Fibroblast of lung (primary cell): ENCODE data around the gene FHIT. TPM values are rescaled to one million over a fixed set of nuclear protein-coding genes. Genes with fewer than 3 reads are reported as not detected.

Source experiments
- DNase-seq, 2 donors: peaks; one replicate each; pipeline versions ENCODE4 v3.0.0 to v3.0.0-alpha.2; 2010; ENCODE audit warnings: low read depth in 2 of 2
- H2AFZ ChIP-seq: 2 replicates; pipeline ENCODE4 v1.5.1; 2012; ENCODE audit warnings: low read length, control low read depth, inconsistent platforms
- H3K27ac ChIP-seq: 2 replicates; pipeline ENCODE4 v1.5.1; 2011; ENCODE audit warnings: low read length, control low read depth; ENCODE audit not compliant: insufficient read depth
- H3K27me3 ChIP-seq: 2 replicates; pipeline ENCODE4 v1.5.1; 2011; ENCODE audit warnings: mild to moderate bottlenecking, low read length; ENCODE audit not compliant: control insufficient read depth, insufficient read depth
- H3K36me3 ChIP-seq: 2 replicates; pipeline ENCODE4 v1.5.1; 2011; ENCODE audit warnings: low read length; ENCODE audit not compliant: control insufficient read depth, insufficient read depth
- H3K4me1 ChIP-seq: 2 replicates; pipeline ENCODE4 v1.5.1; 2011; ENCODE audit warnings: low read length; ENCODE audit not compliant: control insufficient read depth, insufficient read depth; ENCODE audit errors: extremely low read depth
- H3K4me2 ChIP-seq: 2 replicates; pipeline ENCODE4 v1.5.1; 2011; ENCODE audit warnings: low read length, control low read depth; ENCODE audit not compliant: insufficient read depth; ENCODE audit errors: extremely low read depth
- H3K4me3 ChIP-seq, 4 experiments: fragments of 200-600 bp in 1 of 4; sonication (generic) in 1 of 4; replicated peaks in 1 of 4; 2 replicates each; pipeline ENCODE4 v1.5.1; 2011 to 2016; ENCODE audit warnings: low read length in 4 of 4, low read depth in 3 of 4, mild to moderate bottlenecking in 3 of 4, control low read depth in 2 of 4, inconsistent platforms in 1 of 4, mixed read lengths in 1 of 4; ENCODE audit not compliant: insufficient read depth in 1 of 4; ENCODE audit errors: control extremely low read depth in 1 of 4
- H3K79me2 ChIP-seq: 2 replicates; pipeline ENCODE4 v1.5.1; 2012; ENCODE audit warnings: mild to moderate bottlenecking, low read length, inconsistent platforms; ENCODE audit not compliant: control insufficient read depth, insufficient read depth
- H3K9ac ChIP-seq: 2 replicates; pipeline ENCODE4 v1.5.1; 2011; ENCODE audit warnings: mild to moderate bottlenecking, low read length, control low read depth; ENCODE audit not compliant: insufficient read depth
- H3K9me3 ChIP-seq: 2 replicates; pipeline ENCODE4 v1.5.1; 2012; ENCODE audit warnings: low read depth, low read length; ENCODE audit not compliant: control insufficient read depth, insufficient read depth
- H4K20me1 ChIP-seq: 2 replicates; pipeline ENCODE4 v1.5.1; 2011; ENCODE audit warnings: low read length; ENCODE audit not compliant: control insufficient read depth, insufficient read depth; ENCODE audit errors: extremely low read depth
- CTCF ChIP-seq, 2 donors: IDR thresholded peaks in 1 of 2; conservative IDR thresholded peaks in 1 of 2; 1 replicate in 1 of 2; 2 replicates in 1 of 2; pipeline ENCODE4 v1.5.1; 2011 to 2012; ENCODE audit warnings: low read length in 2 of 2, control low read depth in 1 of 2, inconsistent platforms in 1 of 2, low read depth in 1 of 2, mild to moderate bottlenecking in 1 of 2
- EZH2 ChIP-seq: IDR thresholded peaks from 2 replicates; pipeline ENCODE4 v1.5.1; 2012; ENCODE audit warnings: low read length, control low read depth, mild to moderate bottlenecking; ENCODE audit errors: missing control alignments
- polyA plus RNA-seq, 2 donors: library from polyadenylated mRNA; depleted of rRNA in 1 of 2; stranded (reverse) in 1 of 2; unstranded in 1 of 2; fragments of >200 nt; gene quantifications; 2 replicates each; pipeline ENCODE4 v1.2.1, GENCODE V29; 2011 to 2012; ENCODE audit warnings: missing spikeins in 1 of 2
- total RNA-seq: library from RNA; depleted of rRNA; stranded (reverse); fragments of >200 nt; gene quantifications from 2 replicates; pipeline ENCODE4 v1.2.1, GENCODE V29; 2014

Gene FHIT
- total and polyA plus RNA-seq, 2 donors (not counting 1 experiment from before 2014, with no cell fraction given), result 0.79 to 2.1 TPM

DNA sequence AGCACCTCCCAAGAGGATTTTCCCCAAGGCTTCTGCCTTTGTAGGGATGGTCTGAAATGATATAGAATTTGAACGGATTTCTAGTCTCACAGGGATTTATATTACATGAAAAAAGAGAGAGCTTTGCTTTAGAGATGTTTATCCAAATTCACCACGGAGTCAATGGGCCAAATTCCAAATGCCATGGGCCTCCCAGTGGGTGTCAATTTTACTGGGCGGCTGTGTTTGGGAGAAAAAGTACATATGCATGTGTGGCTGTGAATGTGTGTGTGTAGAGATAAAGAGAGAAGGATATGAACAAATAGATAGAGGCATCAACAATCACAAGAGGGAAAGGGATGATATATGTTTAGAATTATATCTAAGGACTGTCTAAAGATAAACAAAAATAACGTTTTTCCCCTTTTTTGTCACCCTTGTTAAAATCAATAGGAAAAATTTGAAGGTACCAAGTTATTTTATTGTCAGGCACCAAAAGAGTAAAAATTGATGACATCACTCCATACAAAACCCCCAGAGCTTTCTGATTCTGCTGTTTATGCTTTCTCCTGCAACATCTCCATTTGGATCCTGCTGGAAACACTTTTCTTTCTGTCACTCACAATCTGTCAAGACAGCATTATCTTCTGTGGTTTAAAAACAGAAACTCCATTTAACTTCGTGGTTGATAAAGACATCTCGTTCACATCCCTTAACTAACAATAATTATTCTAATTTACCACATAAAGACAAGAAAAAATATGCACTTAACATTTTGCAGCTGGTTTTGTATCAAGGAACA lies 160.7 kb downstream of the FHIT start:
- Histone ChIP-seq H3K4me2 (no peak overlapping the region), H3K9me3 (no peaks in the 10 kb centered on the region), H3K4me1 (no peaks in the 10 kb centered on the region), H3K79me2 (no peaks in the 10 kb centered on the region), H3K36me3 (no peaks in the 10 kb centered on the region), H3K4me3 (no peak overlapping the region), H4K20me1 (no peaks in the 10 kb centered on the region), H3K27ac (no peak overlapping the region), H3K9ac (no peak overlapping the region), H3K27me3 (no peaks in the 10 kb centered on the region), H2AFZ (no peak overlapping the region)
- TF ChIP-seq CTCF (conservative IDR thresholded peaks at IDR 0.05 in 1 of 2, IDR thresholded peaks at IDR 0.05 in 1 of 2; ENCODE audit: low read depth in 1 of 2, low read length in 2 of 2) (no peak), EZH2 (no peak)
- peak in 1 of 2 donors; percentile 3 for DNase-seq

- H4K20me1 ChIP-seq, result no peaks in the 10 kb centered on the region
- H3K27me3 ChIP-seq, result no peaks in the 10 kb centered on the region
- no peak for DNase-seq
- TF ChIP-seq CTCF (conservative IDR thresholded peaks at IDR 0.05 in 1 of 2, IDR thresholded peaks at IDR 0.05 in 1 of 2; ENCODE audit: low read depth in 1 of 2, low read length in 2 of 2), result no peak
- no peak for TF ChIP-seq EZH2
- no peak overlapping the region for H3K27ac ChIP-seq
- no peak overlapping the region for H3K9ac ChIP-seq
- H3K36me3 ChIP-seq, result no peaks in the 10 kb centered on the region
- H3K4me3 ChIP-seq, result no peak overlapping the region
- no peaks in the 10 kb centered on the region for H3K9me3 ChIP-seq
- H2AFZ ChIP-seq, result no peak overlapping the region
- no peak overlapping the region for H3K4me2 ChIP-seq
- H3K4me1 ChIP-seq, result no peaks in the 10 kb centered on the region
- H3K79me2 ChIP-seq, result no peaks in the 10 kb centered on the region
Measured at GRCh38 chr3:61087465-61087864, 163.8 kb downstream of the FHIT start.

DNA sequence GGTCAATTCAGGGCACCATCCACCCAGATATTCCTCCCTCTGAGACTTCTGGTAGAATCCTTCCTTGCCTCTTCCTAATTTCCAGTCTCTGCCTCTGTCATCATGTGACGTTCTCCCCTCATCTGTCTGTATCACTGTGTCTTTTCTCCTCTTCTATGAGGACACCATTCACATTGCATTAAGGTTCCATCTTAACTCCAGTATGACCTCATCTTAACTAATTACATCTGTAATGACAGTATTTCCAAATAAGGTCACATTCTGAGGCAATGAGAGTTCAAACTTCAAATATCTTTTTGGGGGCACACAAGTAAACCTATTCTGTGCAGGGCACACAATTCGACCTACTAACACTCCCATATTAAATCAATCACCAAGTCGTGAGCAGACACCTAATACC lies 169.7 kb downstream of the FHIT start:
- Histone ChIP-seq H3K79me2 (no peaks in the 10 kb centered on the region), H3K9me3 (no peaks in the 10 kb centered on the region), H3K4me2 (no peak overlapping the region), H2AFZ (no peak overlapping the region), H3K4me3 (no peak overlapping the region), H4K20me1 (no peaks in the 10 kb centered on the region), H3K4me1 (no peaks in the 10 kb centered on the region), H3K9ac (no peak overlapping the region), H3K36me3 (no peaks in the 10 kb centered on the region), H3K27me3 (no peaks in the 10 kb centered on the region), H3K27ac (no peak overlapping the region)
- no peak for DNase-seq
- TF ChIP-seq EZH2 (no peak), CTCF (conservative IDR thresholded peaks at IDR 0.05 in 1 of 2, IDR thresholded peaks at IDR 0.05 in 1 of 2; ENCODE audit: low read depth in 1 of 2, low read length in 2 of 2) (no peak)
